SK-N-SH treated with all-trans-retinoic acid at 6 μM for 48 hours (cell line): Measurements from ENCODE around the gene PSORS1C2.

Experiments used
- BACH2 ChIP-seq: fragments of 250-450 bp; sonication (Bioruptor Pico); IDR thresholded peaks from 2 replicates; pipeline ENCODE4 v1.9.0; 2021; ENCODE audit warnings: mild to moderate bottlenecking, borderline replicate concordance
- CSDC2 ChIP-seq: fragments of 250-450 bp; sonication (Bioruptor Pico); IDR thresholded peaks from 2 replicates; pipeline ENCODE4 v1.5.0; 2020; ENCODE audit warnings: mild to moderate bottlenecking, moderate library complexity
- CSRNP3 ChIP-seq: fragments of 250-450 bp; sonication (Bioruptor Pico); IDR thresholded peaks from 2 replicates; pipeline ENCODE4 v1.5.1; 2021; ENCODE audit warnings: mild to moderate bottlenecking, moderate library complexity
- GLIS3 ChIP-seq: fragments of 250-450 bp; sonication (Bioruptor Pico); IDR thresholded peaks from 2 replicates; pipeline ENCODE4 v1.5.0; 2020; ENCODE audit warnings: mild to moderate bottlenecking, moderate library complexity
- POU6F1 ChIP-seq: fragments of 250-450 bp; sonication (Bioruptor Pico); IDR thresholded peaks from 2 replicates; pipeline ENCODE4 v1.8.0; 2021; ENCODE audit warnings: low read depth, mild to moderate bottlenecking, moderate library complexity, borderline replicate concordance
- SNAI2 ChIP-seq: fragments of 250-450 bp; sonication (Bioruptor Pico); IDR thresholded peaks from 2 replicates; pipeline ENCODE4 v1.5.0; 2020; ENCODE audit warnings: mild to moderate bottlenecking, moderate library complexity
- TCF4 ChIP-seq: fragments of 250-450 bp; sonication (Bioruptor Pico); IDR thresholded peaks from 2 replicates; pipeline ENCODE4 v1.8.0; 2021; ENCODE audit warnings: mild to moderate bottlenecking, moderate library complexity, borderline replicate concordance
- TSHZ2 ChIP-seq: fragments of 250-450 bp; sonication (Bioruptor Pico); IDR thresholded peaks from 2 replicates; pipeline ENCODE4 v1.5.0; 2020; ENCODE audit warnings: mild to moderate bottlenecking, moderate library complexity
- ZC3H10 ChIP-seq: fragments of 250-450 bp; sonication (Bioruptor Pico); IDR thresholded peaks from 2 replicates; pipeline ENCODE4 v1.5.1; 2021; ENCODE audit warnings: mild to moderate bottlenecking, moderate library complexity
- ZNF8 ChIP-seq: fragments of 450-650 bp; formaldehyde crosslinking; IDR thresholded peaks from 2 replicates; pipeline ENCODE4 v1.5.0; 2020; ENCODE audit warnings: mild to moderate bottlenecking, moderate library complexity
- TF ChIP-seq, protein P1 (sequence below): fragments of 250-450 bp; sonication (Bioruptor Pico); IDR thresholded peaks from 2 replicates; pipeline ENCODE4 v1.5.1; 2020; ENCODE audit warnings: low read depth, mild to moderate bottlenecking, moderate library complexity

- TF ChIP-seq GLIS3 (no peak), TCF4 (CRISPR knock-in tag) (no peak), CSDC2 (CRISPR knock-in tag) (no peak), TSHZ2 (no peak), BACH2 (no peak), SNAI2 (CRISPR knock-in tag) (no peak), CSRNP3 (CRISPR knock-in tag) (no peak), ZNF8 (CRISPR knock-in tag) (no peak), ZC3H10 (no peak), POU6F1 (CRISPR knock-in tag) (no peak)
- TF ChIP-seq, protein P1, sequence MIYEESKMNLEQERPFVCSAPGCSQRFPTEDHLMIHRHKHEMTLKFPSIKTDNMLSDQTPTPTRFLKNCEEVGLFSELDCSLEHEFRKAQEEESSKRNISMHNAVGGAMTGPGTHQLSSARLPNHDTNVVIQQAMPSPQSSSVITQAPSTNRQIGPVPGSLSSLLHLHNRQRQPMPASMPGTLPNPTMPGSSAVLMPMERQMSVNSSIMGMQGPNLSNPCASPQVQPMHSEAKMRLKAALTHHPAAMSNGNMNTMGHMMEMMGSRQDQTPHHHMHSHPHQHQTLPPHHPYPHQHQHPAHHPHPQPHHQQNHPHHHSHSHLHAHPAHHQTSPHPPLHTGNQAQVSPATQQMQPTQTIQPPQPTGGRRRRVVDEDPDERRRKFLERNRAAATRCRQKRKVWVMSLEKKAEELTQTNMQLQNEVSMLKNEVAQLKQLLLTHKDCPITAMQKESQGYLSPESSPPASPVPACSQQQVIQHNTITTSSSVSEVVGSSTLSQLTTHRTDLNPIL (CRISPR knock-in tag) = no peak
These were observed 18.8 kb upstream of the PSORS1C2 start, which contains the start of gene CCHCR1 for GRCh38 chr6:31157513-31158139.
